Activated naive CD8-positive, alpha-beta T cell (primary cell): ENCODE data around the gene ALCAM.
"Not testable (repeated sequence)": the region's sequence is repeated elsewhere in the genome, so short reads cannot be mapped to it uniquely, and the experiment has no call there.

Experiments used
- H3K27ac Mint-ChIP-seq: one replicate; pipeline ENCODE4 v1.8.0; 2021; ENCODE audit warnings: mixed read lengths
- H3K27me3 Mint-ChIP-seq: one replicate; pipeline ENCODE4 v1.8.0; 2021; ENCODE audit warnings: mixed read lengths
- H3K36me3 Mint-ChIP-seq: one replicate; pipeline ENCODE4 v1.8.0; 2021; ENCODE audit warnings: mixed read lengths
- H3K4me1 Mint-ChIP-seq: one replicate; pipeline ENCODE4 v1.8.0; 2021; ENCODE audit warnings: low read depth, mixed read lengths
- H3K4me3 Mint-ChIP-seq: one replicate; pipeline ENCODE4 v1.8.0; 2021; ENCODE audit warnings: mild to moderate bottlenecking, mixed read lengths
- H3K9me3 Mint-ChIP-seq: one replicate; pipeline ENCODE4 v1.8.0; 2021; ENCODE audit warnings: low read depth, mixed read lengths

ALCAM gene

GRCh38 chr3:105555206-105555605, 188.5 kb downstream of the ALCAM start:
- Mint-ChIP-seq H3K36me3 (peaks cover 10% of the 10 kb centered on the region), H3K27ac (no peak overlapping the region), H3K4me3 (no peak overlapping the region), H3K9me3 (no peaks in the 10 kb centered on the region), H3K27me3 (no peaks in the 10 kb centered on the region), H3K4me1 (no peaks in the 10 kb centered on the region)

- Mint-ChIP-seq H3K4me3 (no peak overlapping the region), H3K9me3 (no peaks in the 10 kb centered on the region), H3K27me3 (no peaks in the 10 kb centered on the region), H3K27ac (no peak overlapping the region), H3K4me1 (no peaks in the 10 kb centered on the region), H3K36me3 (peaks cover 7% of the 10 kb centered on the region)
Observed at GRCh38 chr3:105559856-105560255, 193.1 kb downstream of the ALCAM start.

- no peaks in the 10 kb centered on the region for H3K4me1 Mint-ChIP-seq
- H3K9me3 Mint-ChIP-seq, result peaks cover 7% of the 10 kb centered on the region
- H3K4me3 Mint-ChIP-seq, result no peak overlapping the region
- peaks cover 12% of the 10 kb centered on the region for H3K36me3 Mint-ChIP-seq
- H3K27ac Mint-ChIP-seq, result no peak overlapping the region
- H3K27me3 Mint-ChIP-seq, result no peaks in the 10 kb centered on the region
Observed at GRCh38 chr3:105561876-105562275, 195.2 kb downstream of the ALCAM start.

- Mint-ChIP-seq H3K36me3 (peaks cover 8% of the 10 kb centered on the region), H3K4me3 (no peak overlapping the region), H3K27ac (no peak overlapping the region), H3K9me3 (peaks cover 7% of the 10 kb centered on the region), H3K4me1 (no peaks in the 10 kb centered on the region), H3K27me3 (no peaks in the 10 kb centered on the region)
Observed at GRCh38 chr3:105564546-105565288, 198.0 kb downstream of the ALCAM start.

- no peak overlapping the region for H3K4me3 Mint-ChIP-seq
- H3K9me3 Mint-ChIP-seq, result peaks cover under 1% of the 10 kb centered on the region
- H3K27me3 Mint-ChIP-seq, result no peaks in the 10 kb centered on the region
- H3K27ac Mint-ChIP-seq, result no peak overlapping the region
- H3K4me1 Mint-ChIP-seq, result no peaks in the 10 kb centered on the region
- peaks cover 5% of the 10 kb centered on the region for H3K36me3 Mint-ChIP-seq
Observed at GRCh38 chr3:105571005-105571404, 204.3 kb downstream of the ALCAM start.

GRCh38 chr3:105572501-105572900, 205.8 kb downstream of the ALCAM start:
- Mint-ChIP-seq H3K27ac (no peak overlapping the region), H3K9me3 (no peaks in the 10 kb centered on the region), H3K4me3 (no peak overlapping the region), H3K4me1 (no peaks in the 10 kb centered on the region), H3K36me3 (peaks cover 4% of the 10 kb centered on the region), H3K27me3 (no peaks in the 10 kb centered on the region)

GRCh38 chr3:105579439-105579838, 212.7 kb downstream of the ALCAM start:
- Mint-ChIP-seq H3K36me3 (no peaks in the 10 kb centered on the region), H3K27me3 (no peaks in the 10 kb centered on the region), H3K9me3 (no peaks in the 10 kb centered on the region), H3K4me3 (no peak overlapping the region), H3K4me1 (no peaks in the 10 kb centered on the region), H3K27ac (no peak overlapping the region)

GRCh38 chr3:105580296-105580965, 213.7 kb downstream of the ALCAM start:
- Mint-ChIP-seq H3K4me3 (no peak overlapping the region), H3K4me1 (no peaks in the 10 kb centered on the region), H3K9me3 (no peaks in the 10 kb centered on the region), H3K36me3 (no peaks in the 10 kb centered on the region), H3K27ac (no peak overlapping the region), H3K27me3 (no peaks in the 10 kb centered on the region)

GRCh38 chr3:105582015-105582414, 215.3 kb downstream of the ALCAM start:
- Mint-ChIP-seq H3K27me3 (no peaks in the 10 kb centered on the region), H3K9me3 (no peaks in the 10 kb centered on the region), H3K4me1 (no peaks in the 10 kb centered on the region), H3K27ac (no peak overlapping the region), H3K4me3 (no peak overlapping the region), H3K36me3 (no peaks in the 10 kb centered on the region)

GRCh38 chr3:105584003-105584790, 217.5 kb downstream of the ALCAM start:
- no peak overlapping the region for H3K4me3 Mint-ChIP-seq

GRCh38 chr3:105593315-105593714, 226.6 kb downstream of the ALCAM start:
- Mint-ChIP-seq H3K4me1 (peaks cover 7% of the 10 kb centered on the region), H3K9me3 (no peaks in the 10 kb centered on the region), H3K4me3 (no peak overlapping the region), H3K27me3 (no peaks in the 10 kb centered on the region), H3K27ac (no peak overlapping the region), H3K36me3 (no peaks in the 10 kb centered on the region)

More at GRCh38 chr3:105584003-105584790, 217.5 kb downstream of the ALCAM start:
- H3K27ac Mint-ChIP-seq, result no peak overlapping the region
- H3K36me3 Mint-ChIP-seq, result no peaks in the 10 kb centered on the region
- no peaks in the 10 kb centered on the region for H3K4me1 Mint-ChIP-seq
- H3K27me3 Mint-ChIP-seq, result no peaks in the 10 kb centered on the region
- H3K9me3 Mint-ChIP-seq, result no peaks in the 10 kb centered on the region

GRCh38 chr3:105594219-105594618, 227.5 kb downstream of the ALCAM start:
- H3K27me3 Mint-ChIP-seq, result no peaks in the 10 kb centered on the region
- H3K36me3 Mint-ChIP-seq, result no peaks in the 10 kb centered on the region
- peak overlapping the region; percentile 42 for H3K27ac Mint-ChIP-seq
- no peak overlapping the region for H3K4me3 Mint-ChIP-seq
- no peaks in the 10 kb centered on the region for H3K9me3 Mint-ChIP-seq
- H3K4me1 Mint-ChIP-seq, result peaks cover 7% of the 10 kb centered on the region

GRCh38 chr3:105598042-105598796, 231.5 kb downstream of the ALCAM start:
- H3K27ac Mint-ChIP-seq, result no peak overlapping the region
- H3K4me3 Mint-ChIP-seq, result no peak overlapping the region
- peaks cover 7% of the 10 kb centered on the region for H3K4me1 Mint-ChIP-seq
- no peaks in the 10 kb centered on the region for H3K27me3 Mint-ChIP-seq
- H3K36me3 Mint-ChIP-seq, result no peaks in the 10 kb centered on the region
- H3K9me3 Mint-ChIP-seq, result no peaks in the 10 kb centered on the region

- Mint-ChIP-seq H3K4me1 (peaks cover 2% of the 10 kb centered on the region), H3K9me3 (no peaks in the 10 kb centered on the region), H3K4me3 (no peak overlapping the region), H3K27ac (no peak overlapping the region), H3K27me3 (no peaks in the 10 kb centered on the region), H3K36me3 (no peaks in the 10 kb centered on the region)
Observed at GRCh38 chr3:105599350-105599749, 232.6 kb downstream of the ALCAM start.

- not testable (repeated sequence) for H3K27me3 Mint-ChIP-seq, H3K9me3 Mint-ChIP-seq, H3K27ac Mint-ChIP-seq, H3K4me3 Mint-ChIP-seq, H3K4me1 Mint-ChIP-seq, H3K36me3 Mint-ChIP-seq
Observed at GRCh38 chr3:105601756-105602155, 235.0 kb downstream of the ALCAM start.
